Neural progenitor cell (in vitro differentiated cells): ENCODE results near the gene ZNF79.

Source experiments
- EZH2phosphoT487 ChIP-seq: fragments of 200-600 bp; sonication (generic); IDR thresholded peaks from 2 replicates; pipeline ENCODE4 v1.6.1; 2017; ENCODE audit warnings: antibody characterized with exemption
- TF ChIP-seq, protein P1 (sequence below): fragments of 200-600 bp; sonication (generic); IDR thresholded peaks from 2 replicates; pipeline ENCODE4 v1.5.1; 2017; ENCODE audit warnings: antibody characterized with exemption, mild to moderate bottlenecking

- TF ChIP-seq, protein P1, sequence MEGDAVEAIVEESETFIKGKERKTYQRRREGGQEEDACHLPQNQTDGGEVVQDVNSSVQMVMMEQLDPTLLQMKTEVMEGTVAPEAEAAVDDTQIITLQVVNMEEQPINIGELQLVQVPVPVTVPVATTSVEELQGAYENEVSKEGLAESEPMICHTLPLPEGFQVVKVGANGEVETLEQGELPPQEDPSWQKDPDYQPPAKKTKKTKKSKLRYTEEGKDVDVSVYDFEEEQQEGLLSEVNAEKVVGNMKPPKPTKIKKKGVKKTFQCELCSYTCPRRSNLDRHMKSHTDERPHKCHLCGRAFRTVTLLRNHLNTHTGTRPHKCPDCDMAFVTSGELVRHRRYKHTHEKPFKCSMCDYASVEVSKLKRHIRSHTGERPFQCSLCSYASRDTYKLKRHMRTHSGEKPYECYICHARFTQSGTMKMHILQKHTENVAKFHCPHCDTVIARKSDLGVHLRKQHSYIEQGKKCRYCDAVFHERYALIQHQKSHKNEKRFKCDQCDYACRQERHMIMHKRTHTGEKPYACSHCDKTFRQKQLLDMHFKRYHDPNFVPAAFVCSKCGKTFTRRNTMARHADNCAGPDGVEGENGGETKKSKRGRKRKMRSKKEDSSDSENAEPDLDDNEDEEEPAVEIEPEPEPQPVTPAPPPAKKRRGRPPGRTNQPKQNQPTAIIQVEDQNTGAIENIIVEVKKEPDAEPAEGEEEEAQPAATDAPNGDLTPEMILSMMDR: no peak
- TF ChIP-seq EZH2phosphoT487: no peak
These were observed 25.3 kb upstream of the ZNF79 start for GRCh38 chr9:127398715-127399400.
